Colonic mucosa (tissue), 4 donors: ENCODE data around the gene DPM3. TPM values are rescaled to one million over a fixed set of nuclear protein-coding genes. Genes with fewer than 3 reads are reported as not detected.
A peak's percentile ranks its signal among the peaks of the same experiment; 100 is the strongest.

ENCODE experiments used
- DNase-seq: peaks from one replicate; pipeline ENCODE4 v3.0.0-alpha.2; 2020
- H3K27ac ChIP-seq: fragments of 200-600 bp; one replicate; pipeline ENCODE4 v1.8.0; 2021
- H3K27me3 ChIP-seq: fragments of 200-600 bp; one replicate; pipeline ENCODE4 v1.8.0; 2021
- H3K36me3 ChIP-seq: fragments of 200-600 bp; one replicate; pipeline ENCODE4 v1.8.0; 2021
- H3K4me1 ChIP-seq: fragments of 200-600 bp; one replicate; pipeline ENCODE4 v1.8.0; 2021; ENCODE audit warnings: mild to moderate bottlenecking
- H3K4me3 ChIP-seq: fragments of 200-600 bp; one replicate; pipeline ENCODE4 v1.8.0; 2021
- H3K9ac ChIP-seq, 2 donors: one replicate each; pipeline ENCODE4 v1.7.0; 2013; ENCODE audit warnings: control low read depth in 2 of 2, low read depth in 2 of 2, low read length in 2 of 2
- H3K9me3 ChIP-seq: fragments of 200-600 bp; one replicate; pipeline ENCODE4 v1.8.0; 2021
- CTCF ChIP-seq: fragments of 200-600 bp; IDR thresholded peaks from one replicate; pipeline ENCODE4 v1.8.0; 2022; ENCODE audit warnings: antibody characterized with exemption, mild to moderate bottlenecking
- intact Hi-C: fragments of 100-400 bp; cut with DNase I; formaldehyde crosslinking; loops from one replicate; pipeline ENCODE4 v1.14.1; 2022
- total RNA-seq, 2 donors: library from RNA; stranded (reverse); fragmentation: NEBNext Ultra II Directional in 1 of 2; extraction: Animal tissue kit (Norgen Biotek cat#: 25700) in 1 of 2; gene quantifications; one replicate each; pipeline ENCODE4 v1.2.1, GENCODE V29; 2021
- donor health status: healthy.
- donor health status: DM: no; HTN: no; CAD: no.
- donor health status: DM: no; HTN: no; CAD: no.

Gene DPM3
- total RNA-seq, 2 donors from 2014 or later: 149 to 182 TPM

GRCh38 chr1:155177192-155177917 lies 37.0 kb upstream of the DPM3 start:
- Histone ChIP-seq H3K27ac (no peak overlapping the region), H3K27me3 (no peaks in the 10 kb centered on the region), H3K9ac (no peak overlapping the region), H3K36me3 (no peaks in the 10 kb centered on the region), H3K4me1 (peaks cover 9% of the 10 kb centered on the region), H3K4me3 (no peak overlapping the region), H3K9me3 (no peaks in the 10 kb centered on the region)
- intact Hi-C loops: no loop called here
- no peak for TF ChIP-seq CTCF
- DNase-seq: peak; percentile 18

- TF ChIP-seq CTCF: peak; percentile 91
- Histone ChIP-seq H3K27ac (no peak overlapping the region), H3K4me1 (peaks cover 13% of the 10 kb centered on the region), H3K36me3 (no peaks in the 10 kb centered on the region), H3K9ac (no peak overlapping the region), H3K9me3 (no peaks in the 10 kb centered on the region), H3K4me3 (no peak overlapping the region), H3K27me3 (no peaks in the 10 kb centered on the region)
- DNase-seq: peak; percentile 95
- intact Hi-C loops: no loop called here
Measured at GRCh38 chr1:155176544-155177071, 36.3 kb upstream of the DPM3 start.

GRCh38 chr1:155175927-155176371 lies 35.6 kb upstream of the DPM3 start:
- H3K4me3 ChIP-seq: no peak overlapping the region
- no peak overlapping the region for H3K27ac ChIP-seq
- H3K36me3 ChIP-seq: no peaks in the 10 kb centered on the region
- intact Hi-C loops: no loop called here
- H3K27me3 ChIP-seq: no peaks in the 10 kb centered on the region
- H3K4me1 ChIP-seq: peaks cover 13% of the 10 kb centered on the region
- H3K9me3 ChIP-seq: no peaks in the 10 kb centered on the region
- DNase-seq: peak; percentile 31
- TF ChIP-seq CTCF: no peak
- H3K9ac ChIP-seq: no peak overlapping the region

GRCh38 chr1:155175281-155175926 lies 35.1 kb upstream of the DPM3 start:
- Histone ChIP-seq H3K4me1 (peaks cover 13% of the 10 kb centered on the region), H3K4me3 (no peak overlapping the region), H3K36me3 (no peaks in the 10 kb centered on the region), H3K27me3 (no peaks in the 10 kb centered on the region), H3K9ac (no peak overlapping the region), H3K27ac (no peak overlapping the region), H3K9me3 (no peaks in the 10 kb centered on the region)
- intact Hi-C loops: no loop called here
- TF ChIP-seq CTCF: no peak
- peak; percentile 23 for DNase-seq

- peaks cover 13% of the 10 kb centered on the region for H3K4me1 ChIP-seq
- TF ChIP-seq CTCF: no peak
- peaks cover 3% of the 10 kb centered on the region for H3K36me3 ChIP-seq
- peak overlapping the region; percentile 1 to 48 for H3K9ac ChIP-seq
- peak; percentile 34 for DNase-seq
- no peaks in the 10 kb centered on the region for H3K27me3 ChIP-seq
- H3K9me3 ChIP-seq: no peaks in the 10 kb centered on the region
- H3K4me3 ChIP-seq: peak overlapping the region; percentile 90
- H3K27ac ChIP-seq: no peak overlapping the region
- intact Hi-C loops: no loop called here
Measured at GRCh38 chr1:155174324-155175280, 34.3 kb upstream of the DPM3 start.
